CD4-positive, CD25-positive, alpha-beta regulatory T cell (primary cell): ENCODE results near the gene FGGY. TPM values are rescaled to one million over a fixed set of nuclear protein-coding genes. Genes with fewer than 3 reads are reported as not detected.

Source experiments
- ATAC-seq, 2 donors: fragments of 150-1000 bp; cut with Tn5 transposase; one replicate each; pipeline ENCODE4 v1.10.0; 2021; ENCODE audit warnings: low read depth in 2 of 2, moderate number of reproducible peaks in 2 of 2, moderate library complexity in 1 of 2
- DNase-seq, 3 donors: peaks; one replicate each; pipeline versions ENCODE4 v3.0.0 to v3.0.0-alpha.2; 2012 to 2022; ENCODE audit warnings: mixed read lengths in 1 of 3
- H3K27ac ChIP-seq: one replicate; pipeline ENCODE4 v1.7.0; 2013; ENCODE audit warnings: mild to moderate bottlenecking, low read length; ENCODE audit not compliant: insufficient read depth, poor library complexity, severe bottlenecking
- H3K27me3 ChIP-seq: one replicate; pipeline ENCODE4 v1.7.0; 2013; ENCODE audit warnings: low read length; ENCODE audit not compliant: control insufficient read depth, insufficient read depth
- H3K36me3 ChIP-seq: one replicate; pipeline ENCODE4 v1.7.0; 2013; ENCODE audit warnings: mild to moderate bottlenecking, low read length, moderate library complexity; ENCODE audit not compliant: control insufficient read depth, insufficient read depth
- H3K4me1 ChIP-seq: 2 replicates; pipeline ENCODE4 v1.7.0; 2013; ENCODE audit warnings: mild to moderate bottlenecking, low read length; ENCODE audit not compliant: insufficient read depth, control insufficient read depth, poor library complexity, severe bottlenecking
- H3K4me3 ChIP-seq: one replicate; pipeline ENCODE4 v1.7.0; 2013; ENCODE audit warnings: low read depth, mild to moderate bottlenecking, low read length, moderate library complexity
- H3K9me3 ChIP-seq, 2 experiments: 1 replicate in 1 of 2; 2 replicates in 1 of 2; pipeline ENCODE4 v1.7.0; 2013; ENCODE audit warnings: low read length in 2 of 2, mild to moderate bottlenecking in 1 of 2, moderate library complexity in 1 of 2; ENCODE audit not compliant: control insufficient read depth in 2 of 2
- H3K27ac Mint-ChIP-seq, 3 donors: one replicate each; pipeline ENCODE4 v1.8.0; 2020 to 2022; ENCODE audit warnings: mild to moderate bottlenecking in 3 of 3, mixed read lengths in 3 of 3, moderate library complexity in 2 of 3
- H3K27me3 Mint-ChIP-seq: one replicate; pipeline ENCODE4 v1.8.0; 2022; ENCODE audit warnings: mild to moderate bottlenecking, mixed read lengths
- H3K36me3 Mint-ChIP-seq: one replicate; pipeline ENCODE4 v1.8.0; 2020; ENCODE audit warnings: mixed read lengths
- H3K4me1 Mint-ChIP-seq, 4 donors: one replicate each; pipeline ENCODE4 v1.8.0; 2020 to 2022; ENCODE audit warnings: mixed read lengths in 4 of 4, mild to moderate bottlenecking in 1 of 4
- H3K4me3 Mint-ChIP-seq, 4 donors: one replicate each; pipeline ENCODE4 v1.8.0; 2020 to 2022; ENCODE audit warnings: mild to moderate bottlenecking in 4 of 4, mixed read lengths in 4 of 4, moderate library complexity in 3 of 4
- H3K9me3 Mint-ChIP-seq, 7 donors: one replicate each; pipeline ENCODE4 v1.8.0; 2020 to 2022; ENCODE audit warnings: mixed read lengths in 7 of 7, mild to moderate bottlenecking in 3 of 7, moderate library complexity in 2 of 7
- polyA plus RNA-seq, 4 donors: library from polyadenylated mRNA; unstranded; fragments of 300-500 nt; fragmentation: Illumina TruSeq; gene quantifications; one replicate each; pipeline ENCODE4 v1.2.3, GENCODE V29; 2021
- total RNA-seq: library from RNA; stranded (reverse); gene quantifications from one replicate; pipeline ENCODE4 v1.2.3, GENCODE V29; 2022

Gene FGGY
- total and polyA plus RNA-seq, 5 donors from 2014 or later = 1.9 to 7.7 (median 4.5) TPM

- no peak for ATAC-seq
- no peak overlapping the region for H3K4me3 ChIP-seq
- no peak overlapping the region for H3K4me3 Mint-ChIP-seq
- no peaks in the 10 kb centered on the region for H3K36me3 ChIP-seq
- no peaks in the 10 kb centered on the region for H3K27me3 ChIP-seq
- H3K4me1 Mint-ChIP-seq = peaks cover 0 to 1% (median 0%) of the 10 kb centered on the region in 4 donors
- no peak overlapping the region for H3K27ac ChIP-seq
- no peak overlapping the region for H3K27ac Mint-ChIP-seq
- H3K9me3 Mint-ChIP-seq = peaks cover 0 to 1% (median 0%) of the 10 kb centered on the region in 7 donors
- H3K4me1 ChIP-seq = no peaks in the 10 kb centered on the region
- peaks cover 5% of the 10 kb centered on the region for H3K27me3 Mint-ChIP-seq
- H3K36me3 Mint-ChIP-seq = no peaks in the 10 kb centered on the region
- no peak for DNase-seq
- H3K9me3 ChIP-seq = no peaks in the 10 kb centered on the region
Observed at GRCh38 chr1:59417406-59417805, 120.5 kb downstream of the FGGY start.

GRCh38 chr1:59418363-59419144, 121.7 kb downstream of the FGGY start:
- no peaks in the 10 kb centered on the region for H3K36me3 Mint-ChIP-seq

GRCh38 chr1:59419361-59420140, 122.7 kb downstream of the FGGY start:
- Mint-ChIP-seq H3K36me3 (no peaks in the 10 kb centered on the region), H3K4me1 (peaks cover 0 to 1% (median 0%) of the 10 kb centered on the region in 4 donors), H3K4me3 (no peak overlapping the region), H3K27ac (peak overlapping the region in 1 of 3 donors; percentile 58), H3K9me3 (peaks cover 0 to 1% (median 0%) of the 10 kb centered on the region in 7 donors), H3K27me3 (peaks cover 5% of the 10 kb centered on the region)
- no peak overlapping the region for H3K27ac ChIP-seq
- H3K9me3 ChIP-seq = no peaks in the 10 kb centered on the region
- DNase-seq (no peak), ATAC-seq (no peak)
- H3K4me3 ChIP-seq = no peak overlapping the region
- no peaks in the 10 kb centered on the region for H3K27me3 ChIP-seq
- no peaks in the 10 kb centered on the region for H3K4me1 ChIP-seq
- H3K36me3 ChIP-seq = no peaks in the 10 kb centered on the region

More at GRCh38 chr1:59418363-59419144, 121.7 kb downstream of the FGGY start:
- Histone ChIP-seq H3K4me1 (no peaks in the 10 kb centered on the region), H3K9me3 (no peaks in the 10 kb centered on the region), H3K27me3 (no peaks in the 10 kb centered on the region), H3K4me3 (no peak overlapping the region), H3K36me3 (no peaks in the 10 kb centered on the region), H3K27ac (no peak overlapping the region)
- no peak overlapping the region for H3K27ac Mint-ChIP-seq
- DNase-seq (no peak), ATAC-seq (no peak)
- peaks cover 0 to 1% (median 0%) of the 10 kb centered on the region in 7 donors for H3K9me3 Mint-ChIP-seq
- peaks cover 0 to 1% (median 0%) of the 10 kb centered on the region in 4 donors for H3K4me1 Mint-ChIP-seq
- peaks cover 5% of the 10 kb centered on the region for H3K27me3 Mint-ChIP-seq
- H3K4me3 Mint-ChIP-seq = no peak overlapping the region

- Histone ChIP-seq H3K27ac (no peak overlapping the region), H3K9me3 (no peaks in the 10 kb centered on the region), H3K27me3 (no peaks in the 10 kb centered on the region), H3K4me3 (no peak overlapping the region), H3K4me1 (no peaks in the 10 kb centered on the region), H3K36me3 (no peaks in the 10 kb centered on the region)
- ATAC-seq (no peak), DNase-seq (no peak)
- peaks cover 0 to 1% (median 0%) of the 10 kb centered on the region in 4 donors for H3K4me1 Mint-ChIP-seq
- H3K27me3 Mint-ChIP-seq = peaks cover 5% of the 10 kb centered on the region
- H3K9me3 Mint-ChIP-seq = peaks cover 0 to 1% (median 0%) of the 10 kb centered on the region in 7 donors
- H3K4me3 Mint-ChIP-seq = no peak overlapping the region
- no peak overlapping the region for H3K27ac Mint-ChIP-seq
- H3K36me3 Mint-ChIP-seq = no peaks in the 10 kb centered on the region
Observed at GRCh38 chr1:59421232-59421920, 124.5 kb downstream of the FGGY start.

GRCh38 chr1:59422921-59423575, 126.2 kb downstream of the FGGY start:
- Histone ChIP-seq H3K27me3 (no peaks in the 10 kb centered on the region), H3K36me3 (no peaks in the 10 kb centered on the region), H3K9me3 (no peaks in the 10 kb centered on the region), H3K4me3 (no peak overlapping the region), H3K4me1 (no peaks in the 10 kb centered on the region), H3K27ac (no peak overlapping the region)
- Mint-ChIP-seq H3K27ac (no peak overlapping the region), H3K4me3 (no peak overlapping the region), H3K36me3 (no peaks in the 10 kb centered on the region), H3K4me1 (peaks cover 0 to 1% (median 0%) of the 10 kb centered on the region in 4 donors), H3K9me3 (peaks cover 0 to 1% (median 0%) of the 10 kb centered on the region in 7 donors), H3K27me3 (peaks cover 4% of the 10 kb centered on the region)
- ATAC-seq (no peak), DNase-seq (no peak)

GRCh38 chr1:59427155-59427554, 130.3 kb downstream of the FGGY start:
- H3K4me3 ChIP-seq = no peak overlapping the region
- H3K4me1 ChIP-seq = no peaks in the 10 kb centered on the region
- no peaks in the 10 kb centered on the region for H3K9me3 ChIP-seq
- ATAC-seq = no peak
- H3K9me3 Mint-ChIP-seq = no peaks in the 10 kb centered on the region
- H3K36me3 Mint-ChIP-seq = no peaks in the 10 kb centered on the region
- H3K36me3 ChIP-seq = no peaks in the 10 kb centered on the region
- no peaks in the 10 kb centered on the region for H3K27me3 ChIP-seq
- H3K27ac Mint-ChIP-seq = no peak overlapping the region
- H3K4me1 Mint-ChIP-seq = peaks cover 0 to under 1% (median 0%) of the 10 kb centered on the region in 4 donors
- no peak overlapping the region for H3K27ac ChIP-seq
- DNase-seq = no peak
- no peaks in the 10 kb centered on the region for H3K27me3 Mint-ChIP-seq
- H3K4me3 Mint-ChIP-seq = no peak overlapping the region

GRCh38 chr1:59427784-59428183, 130.9 kb downstream of the FGGY start:
- H3K9me3 Mint-ChIP-seq = no peaks in the 10 kb centered on the region
- H3K4me1 ChIP-seq = no peaks in the 10 kb centered on the region
- no peaks in the 10 kb centered on the region for H3K27me3 ChIP-seq
- no peak overlapping the region for H3K27ac Mint-ChIP-seq
- no peak for DNase-seq
- no peaks in the 10 kb centered on the region for H3K27me3 Mint-ChIP-seq
- no peaks in the 10 kb centered on the region for H3K9me3 ChIP-seq
- H3K4me3 Mint-ChIP-seq = no peak overlapping the region
- H3K36me3 ChIP-seq = no peaks in the 10 kb centered on the region
- no peak for ATAC-seq
- peaks cover 0 to 6% (median 0%) of the 10 kb centered on the region in 4 donors for H3K4me1 Mint-ChIP-seq
- no peaks in the 10 kb centered on the region for H3K36me3 Mint-ChIP-seq
- H3K4me3 ChIP-seq = no peak overlapping the region
- no peak overlapping the region for H3K27ac ChIP-seq
